HG02678 (cell line): Measurements from ENCODE around the gene CEP250.

Source experiments
- ATAC-seq: cut with Tn5 transposase; IDR thresholded peaks from one replicate; pipeline ENCODE4 v1.9.1; 2021; ENCODE audit warnings: mild to moderate bottlenecking, moderate library complexity; ENCODE audit not compliant: unreplicated experiment

CEP250 gene

DNA sequence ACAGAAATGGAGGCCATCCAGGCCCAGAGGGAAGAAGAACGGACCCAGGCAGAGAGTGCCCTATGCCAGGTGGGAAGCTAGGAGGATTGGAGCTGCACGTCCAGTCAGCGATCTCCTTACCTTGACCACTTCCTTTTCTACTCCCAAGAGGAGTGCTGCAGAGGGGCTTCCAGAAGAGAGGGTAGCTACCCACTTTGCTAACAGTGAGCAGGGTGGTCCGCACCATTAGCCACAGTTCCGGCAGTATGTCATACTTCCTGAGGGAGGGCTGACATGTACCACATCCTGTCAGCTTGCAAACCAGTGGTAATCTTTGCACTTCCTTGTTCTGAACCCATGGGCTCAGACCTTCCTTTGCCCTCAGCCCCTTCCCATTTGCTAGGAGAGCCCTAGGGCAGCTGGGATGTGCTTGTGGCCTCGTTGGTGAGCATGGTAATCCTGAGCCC lies 35.4 kb downstream of the CEP250 start:
- ATAC-seq = peak; percentile 99

- ATAC-seq = no peak
Measured at GRCh38 chr20:35491823-35492222, 36.4 kb downstream of the CEP250 start.

DNA sequence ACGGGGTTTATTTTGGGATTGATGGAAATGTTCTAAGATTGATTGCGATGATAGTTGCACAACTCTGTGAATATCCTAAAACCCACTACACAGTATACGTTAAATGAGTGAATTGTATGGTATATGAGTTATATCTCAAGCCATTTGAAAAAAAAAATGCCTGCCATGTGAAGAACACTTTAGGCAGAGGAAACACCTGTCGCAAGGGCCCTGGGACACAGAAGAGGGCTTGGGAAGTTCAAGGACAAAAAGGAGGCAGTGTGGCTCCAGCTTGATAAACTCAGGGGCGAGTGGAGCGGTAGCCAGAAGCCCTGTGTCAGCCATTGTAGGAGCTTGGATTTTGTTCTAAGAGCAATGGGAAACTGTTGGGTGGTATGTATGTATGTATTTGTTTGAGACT lies 37.0 kb downstream of the CEP250 start:
- no peak for ATAC-seq

GRCh38 chr20:35496481-35496880 lies 41.1 kb downstream of the CEP250 start:
- no peak for ATAC-seq

DNA sequence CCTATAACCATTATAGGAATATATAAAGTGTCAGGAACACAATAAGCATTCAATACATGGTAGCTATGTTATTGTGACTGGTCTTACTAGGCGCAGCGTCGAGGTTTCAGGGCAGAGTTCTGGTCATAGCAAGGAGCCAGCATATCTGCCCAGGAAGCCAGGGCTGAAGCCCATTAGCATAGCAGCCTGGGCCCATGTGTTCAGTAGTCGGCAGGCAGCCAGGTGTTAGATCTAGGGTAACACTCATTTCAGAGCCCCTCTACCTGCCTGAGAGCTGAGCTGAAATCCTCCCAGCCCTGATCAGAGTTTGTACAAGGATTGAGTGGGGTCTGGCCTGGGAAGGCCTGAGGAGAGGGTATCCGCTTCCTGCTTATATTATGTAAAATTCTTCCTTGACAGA lies 41.9 kb downstream of the CEP250 start:
- no peak for ATAC-seq

DNA sequence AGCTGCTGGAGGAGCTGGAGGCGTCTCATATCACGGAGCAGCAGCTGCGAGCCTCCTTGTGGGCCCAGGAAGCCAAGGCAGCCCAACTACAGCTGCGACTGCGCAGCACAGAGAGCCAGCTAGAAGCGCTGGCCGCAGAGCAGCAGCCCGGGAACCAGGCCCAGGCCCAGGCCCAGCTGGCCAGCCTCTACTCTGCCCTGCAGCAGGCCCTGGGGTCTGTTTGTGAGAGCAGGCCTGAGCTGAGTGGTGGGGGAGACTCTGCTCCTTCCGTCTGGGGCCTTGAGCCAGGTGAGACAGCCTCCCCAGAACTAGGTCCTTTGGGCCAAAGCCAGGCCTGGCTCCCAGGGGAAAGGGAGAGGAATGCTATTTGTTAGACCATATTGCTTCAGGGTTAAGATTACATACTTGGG lies 42.4 kb downstream of the CEP250 start:
- ATAC-seq = no peak

DNA sequence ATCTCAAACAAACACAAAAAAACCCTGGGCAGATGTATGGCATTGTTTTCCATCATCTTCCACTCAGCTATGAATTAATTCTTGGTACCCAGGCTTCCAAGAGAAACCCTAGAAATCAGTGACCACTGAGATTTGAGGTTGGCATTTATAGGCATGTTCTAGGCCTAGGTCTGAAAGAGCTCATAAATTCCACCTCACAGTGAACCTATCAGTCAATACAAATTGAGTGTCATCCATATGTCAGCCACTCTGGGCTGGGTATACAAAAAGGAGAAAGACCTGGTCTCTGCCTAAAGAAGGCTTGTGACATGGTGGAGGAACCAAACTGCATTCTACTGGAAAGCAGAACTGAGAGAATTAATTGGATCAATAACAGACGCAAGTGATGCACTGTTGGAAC lies 43.9 kb downstream of the CEP250 start:
- no peak for ATAC-seq

GRCh38 chr20:35502352-35502751 lies 47.0 kb downstream of the CEP250 start:
- peak; percentile 76 for ATAC-seq

- ATAC-seq = no peak
Measured at GRCh38 chr20:35503281-35503680, 47.9 kb downstream of the CEP250 start.

GRCh38 chr20:35503841-35504561 lies 48.6 kb downstream of the CEP250 start:
- ATAC-seq = no peak

DNA sequence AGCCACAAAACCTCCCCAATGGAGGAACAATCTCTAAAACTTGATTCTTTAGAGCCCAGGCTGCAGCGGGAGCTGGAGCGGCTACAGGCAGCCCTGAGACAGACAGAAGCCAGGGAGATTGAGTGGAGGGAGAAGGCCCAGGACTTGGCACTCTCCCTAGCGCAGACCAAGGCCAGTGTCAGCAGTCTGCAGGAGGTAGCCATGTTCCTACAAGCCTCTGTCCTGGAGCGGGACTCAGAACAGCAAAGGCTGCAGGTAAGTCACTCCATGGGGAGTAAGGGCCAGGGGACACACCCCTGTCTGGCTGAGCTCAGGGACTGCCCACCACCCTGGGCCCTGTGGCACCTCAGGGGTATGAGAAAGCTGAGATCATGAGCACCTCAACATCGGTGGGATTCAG lies 49.4 kb downstream of the CEP250 start:
- no peak for ATAC-seq

DNA sequence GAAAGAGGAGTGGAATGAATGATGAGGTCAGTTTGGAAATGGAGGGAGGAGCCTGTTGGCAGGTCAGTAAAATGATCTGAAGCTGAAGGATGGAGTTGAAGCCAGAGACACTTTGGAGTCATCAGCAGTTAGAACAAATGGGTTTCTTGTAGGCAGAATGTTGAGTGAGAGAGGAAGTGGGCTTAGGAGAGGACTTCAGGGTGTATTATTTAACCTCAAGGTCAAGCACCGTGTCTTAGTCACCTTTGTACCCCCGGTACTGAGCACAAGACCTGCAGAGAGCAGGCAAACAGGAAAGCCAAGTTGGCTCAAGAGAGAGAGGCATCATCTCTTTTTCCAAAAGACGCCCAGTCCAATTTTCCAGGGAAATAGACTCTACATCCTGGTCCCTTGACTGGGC lies 50.8 kb downstream of the CEP250 start:
- ATAC-seq = no peak

GRCh38 chr20:35506872-35507638 lies 51.7 kb downstream of the CEP250 start:
- ATAC-seq = no peak

- ATAC-seq = no peak
Measured at GRCh38 chr20:35508493-35509218, 53.3 kb downstream of the CEP250 start.

DNA sequence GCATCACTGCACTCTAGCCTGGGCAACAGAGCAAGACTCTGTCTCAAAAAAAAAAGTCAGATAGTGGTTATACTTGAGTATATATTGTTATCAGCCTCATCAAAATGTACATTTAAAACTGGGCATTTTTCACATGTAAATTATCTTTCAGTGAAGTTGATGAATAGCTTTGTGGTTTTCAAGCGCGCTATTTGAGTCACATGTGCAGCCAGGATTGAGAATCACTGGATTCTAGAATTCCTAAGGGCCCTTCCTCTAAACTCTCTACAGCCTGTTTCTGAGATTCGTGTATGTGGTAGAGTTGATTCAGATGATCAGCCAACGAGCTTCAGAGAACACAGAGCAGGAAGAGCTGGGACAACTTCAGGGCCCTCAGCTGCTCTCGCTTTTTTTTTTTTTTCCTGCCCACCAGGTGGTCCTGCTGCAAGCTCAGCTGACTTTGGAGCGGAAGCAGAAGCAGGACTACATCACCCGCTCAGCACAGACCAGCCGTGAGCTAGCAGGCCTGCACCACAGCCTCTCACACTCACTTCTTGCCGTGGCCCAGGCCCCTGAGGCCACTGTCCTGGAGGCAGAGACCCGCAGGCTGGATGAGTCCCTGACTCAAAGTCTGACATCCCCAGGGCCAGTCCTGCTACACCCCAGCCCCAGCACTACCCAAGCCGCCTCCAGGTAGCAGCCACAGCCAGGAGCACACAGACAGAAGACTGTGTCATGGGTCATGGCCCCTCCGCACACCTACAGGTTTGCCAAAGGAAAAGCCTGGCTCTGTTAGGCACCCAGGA lies 55.7 kb downstream of the CEP250 start:
- ATAC-seq = no peak

- ATAC-seq = no peak
Measured at GRCh38 chr20:35511814-35512420, 56.5 kb downstream of the CEP250 start.

- no peak for ATAC-seq
Measured at GRCh38 chr20:35514371-35514932, 59.1 kb downstream of the CEP250 start.

- no peak for ATAC-seq
Measured at GRCh38 chr20:35515341-35515740, 59.9 kb downstream of the CEP250 start.

DNA sequence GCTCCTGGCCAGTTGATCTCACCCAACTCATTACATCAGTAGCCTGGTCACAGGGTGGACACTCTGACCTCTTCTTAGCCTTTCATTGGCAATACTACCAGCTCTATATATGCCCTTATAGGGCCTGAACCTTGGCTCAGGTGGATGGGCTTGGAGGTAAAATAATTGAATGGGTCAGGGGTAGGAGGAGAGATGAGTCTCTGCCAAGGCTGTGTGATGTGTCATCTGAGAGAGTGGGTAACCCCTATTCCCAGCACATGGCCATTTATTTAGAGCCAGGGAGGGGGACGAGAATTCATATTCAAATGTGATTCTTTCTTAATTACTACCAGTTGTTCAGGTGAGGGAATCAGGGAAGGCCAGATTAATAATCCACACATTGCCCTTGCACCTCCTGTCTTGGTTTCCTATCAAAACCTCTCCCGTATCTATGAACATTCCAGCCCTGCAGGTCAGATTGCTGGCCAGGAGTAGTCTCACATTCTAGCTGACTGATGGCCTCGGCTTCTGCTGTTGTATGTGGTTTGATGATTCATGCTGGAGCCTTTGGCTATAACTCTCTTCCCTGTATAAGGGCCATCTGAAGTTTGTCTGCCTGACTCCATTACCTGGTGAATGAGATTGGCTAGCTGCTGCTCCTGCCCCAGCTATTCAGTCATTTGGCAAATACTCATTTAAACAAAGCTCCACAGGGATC lies 60.7 kb downstream of the CEP250 start:
- no peak for ATAC-seq

- ATAC-seq = no peak
Measured at GRCh38 chr20:35517125-35517524, 61.7 kb downstream of the CEP250 start.
